ENCODE data around the gene PDE3A.

PDE3A gene

DNA sequence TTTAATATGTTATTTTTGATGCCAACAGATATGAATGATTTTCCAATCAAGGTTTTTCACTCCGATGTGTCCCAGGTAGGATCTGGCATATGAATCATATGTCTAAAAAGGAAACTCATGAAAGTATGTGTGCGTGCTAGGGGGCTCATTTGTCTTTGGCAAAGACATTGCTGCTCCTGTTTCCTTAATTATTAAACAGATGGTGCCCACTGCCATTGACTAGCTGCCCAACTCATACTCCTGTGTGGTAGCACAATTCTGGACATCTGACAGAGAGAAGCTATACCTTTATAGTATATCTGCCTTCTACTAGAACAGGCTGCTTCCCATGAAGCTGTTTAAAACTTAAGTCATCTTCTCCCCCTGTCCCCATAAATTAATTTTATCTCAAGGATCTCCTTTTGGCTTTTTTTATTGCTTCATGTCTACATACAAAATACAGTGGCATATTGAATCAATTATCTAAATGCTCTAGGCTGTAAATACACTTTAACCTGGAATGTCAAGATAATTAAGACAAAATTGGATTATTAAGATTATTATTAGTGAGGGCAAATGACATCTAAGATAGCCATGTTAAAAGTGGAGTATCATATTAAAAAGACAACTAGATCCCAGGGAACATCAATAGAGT lies 1.4 kb upstream of the PDE3A start:
- no peak for TF ChIP-seq CTCF (IDR thresholded peaks at IDR 0.05; ENCODE audit: control insufficient read depth, extremely low read depth, insufficient read depth)
- H3K4me3 ChIP-seq (ENCODE audit: low read depth, low read length) = no peak overlapping the region
- DNase-seq (ENCODE audit: low read depth) = no peak

GRCh38 chr12:20367583-20368113 lies 689 bp upstream of the PDE3A start:
- peak overlapping the region; percentile 54 for H3K4me3 ChIP-seq (ENCODE audit: low read depth, low read length)
- no peak for TF ChIP-seq CTCF (IDR thresholded peaks at IDR 0.05; ENCODE audit: control insufficient read depth, extremely low read depth, insufficient read depth)

DNA sequence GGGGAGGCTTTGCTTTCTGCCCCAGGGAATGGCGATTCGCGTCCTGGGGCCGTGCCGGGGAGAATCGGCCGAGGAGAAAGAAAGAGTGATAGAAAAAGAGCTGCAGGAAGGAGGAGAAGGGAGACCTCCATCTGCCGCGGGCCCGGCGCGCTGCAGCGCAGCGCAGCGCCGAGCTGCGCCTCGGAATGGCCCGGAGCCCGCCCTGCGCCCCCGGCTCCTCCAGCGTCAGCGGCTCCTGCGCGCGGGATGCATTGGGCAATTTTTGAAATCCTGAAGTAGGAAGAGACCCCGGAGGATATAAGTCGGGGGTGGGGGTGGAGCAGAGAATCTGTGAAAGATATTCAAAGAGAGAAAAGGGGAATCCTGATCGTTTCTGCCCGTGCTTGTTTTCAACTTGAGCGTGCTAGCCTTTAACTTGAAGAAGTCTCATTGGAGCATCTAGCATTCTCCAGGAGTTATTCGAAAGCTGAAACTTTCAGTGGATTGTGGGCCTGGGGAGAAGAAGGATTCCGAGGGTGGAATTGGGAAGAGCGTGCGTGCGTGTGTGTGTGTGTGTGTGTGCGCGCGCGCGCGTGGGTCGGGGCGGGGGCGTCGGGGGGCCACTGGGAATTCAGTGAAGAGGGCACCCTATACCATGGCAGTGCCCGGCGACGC lies 441 bp downstream of the PDE3A start:
- TF ChIP-seq CTCF (IDR thresholded peaks at IDR 0.05; ENCODE audit: control insufficient read depth, extremely low read depth, insufficient read depth) = no peak
- DNase-seq (ENCODE audit: low read depth) = no peak
- H3K4me3 ChIP-seq (ENCODE audit: low read depth, low read length) = peak overlapping the region; percentile 54

More at GRCh38 chr12:20367583-20368113, 689 bp upstream of the PDE3A start:
- DNase-seq (ENCODE audit: low read depth) = no peak

GRCh38 chr12:20369305-20370013 lies 1.1 kb downstream of the PDE3A start:
- TF ChIP-seq CTCF (IDR thresholded peaks at IDR 0.05; ENCODE audit: control insufficient read depth, extremely low read depth, insufficient read depth) = no peak
- no peak for DNase-seq (ENCODE audit: low read depth)
- H3K4me3 ChIP-seq (ENCODE audit: low read depth, low read length) = peak overlapping the region; percentile 54

- no peak for TF ChIP-seq CTCF (IDR thresholded peaks at IDR 0.05; ENCODE audit: control insufficient read depth, extremely low read depth, insufficient read depth)
- no peak for DNase-seq (ENCODE audit: low read depth)
- peak overlapping the region; percentile 54 for H3K4me3 ChIP-seq (ENCODE audit: low read depth, low read length)
Observed at GRCh38 chr12:20370014-20370386, 1.7 kb downstream of the PDE3A start.

DNA sequence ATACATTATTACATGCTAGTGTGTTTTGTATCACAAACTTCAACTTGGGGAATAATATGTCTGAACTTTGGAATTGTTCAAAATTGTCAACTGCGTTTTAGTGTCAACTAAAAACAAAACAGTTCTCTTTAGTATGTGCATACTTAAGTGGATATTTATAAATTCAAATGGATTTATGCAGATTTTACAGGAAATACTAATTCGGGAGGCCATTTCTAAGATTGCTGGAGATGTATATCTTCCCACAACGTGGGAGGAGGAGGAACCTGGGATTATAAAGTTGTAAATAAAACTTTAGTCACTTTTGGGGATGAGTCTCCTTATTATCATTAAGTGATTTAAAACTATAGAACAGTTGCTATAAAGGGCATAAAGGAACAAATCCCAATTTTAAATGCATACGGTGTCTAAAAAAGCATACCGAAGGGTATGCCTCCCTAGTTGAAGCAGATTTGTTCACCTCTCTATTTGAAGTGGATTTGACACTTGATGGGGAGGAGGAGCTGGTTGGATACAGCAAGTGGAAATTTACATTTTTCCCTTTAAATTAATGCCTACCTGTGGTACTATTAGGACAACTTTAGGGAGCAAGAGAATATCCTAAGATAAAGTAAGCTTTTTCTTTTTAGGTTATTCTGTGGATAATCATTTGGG lies 2.7 kb downstream of the PDE3A start:
- no peak overlapping the region for H3K4me3 ChIP-seq (ENCODE audit: low read depth, low read length)
- DNase-seq (ENCODE audit: low read depth) = no peak

More for the DNA sequence above, 2.7 kb downstream of the PDE3A start:
- no peak for TF ChIP-seq CTCF (IDR thresholded peaks at IDR 0.05; ENCODE audit: control insufficient read depth, extremely low read depth, insufficient read depth)
